Heart right ventricle (tissue), 16 donors: ENCODE results near the gene SRC. TPM values are rescaled to one million over a fixed set of nuclear protein-coding genes. Genes with fewer than 3 reads are reported as not detected.

ENCODE experiments used
- ATAC-seq, 8 donors: fragments of 200-7000 bp; cut with Tn5 transposase; one replicate each; pipeline ENCODE4 v1.9.1; 2020; ENCODE audit warnings: mild to moderate bottlenecking in 8 of 8, moderate library complexity in 8 of 8, moderate number of reproducible peaks in 1 of 8
- DNase-seq, 2 donors: peaks; one replicate each; pipeline ENCODE4 v3.0.0-alpha.2; 2020
- H3K27ac ChIP-seq, 10 donors: fragments of 200-600 bp; sonication (generic) in 2 of 10; one replicate each; pipeline versions ENCODE4 v1.5.0 to v1.8.0; 2020 to 2022; ENCODE audit warnings: mild to moderate bottlenecking in 3 of 10
- H3K27me3 ChIP-seq, 7 donors: fragments of 200-600 bp; one replicate each; pipeline ENCODE4 v1.8.0; 2021 to 2022; ENCODE audit warnings: mild to moderate bottlenecking in 2 of 7
- H3K36me3 ChIP-seq, 9 donors: fragments of 200-600 bp; sonication (generic) in 1 of 9; one replicate each; pipeline versions ENCODE4 v1.5.0 to v1.8.0; 2020 to 2022; ENCODE audit warnings: mild to moderate bottlenecking in 2 of 9
- H3K4me1 ChIP-seq, 9 donors: fragments of 200-600 bp; sonication (generic) in 1 of 9; one replicate each; pipeline versions ENCODE4 v1.5.0 to v1.8.0; 2020 to 2022; ENCODE audit warnings: mild to moderate bottlenecking in 4 of 9
- H3K4me3 ChIP-seq, 10 donors: fragments of 200-600 bp; sonication (generic) in 2 of 10; one replicate each; pipeline versions ENCODE4 v1.5.0 to v1.8.0; 2020 to 2022; ENCODE audit warnings: mild to moderate bottlenecking in 7 of 10, moderate library complexity in 2 of 10
- H3K9me3 ChIP-seq, 11 donors: fragments of 200-600 bp in 10 of 11; sonication (generic) in 2 of 11; one replicate each; pipeline versions ENCODE4 v1.5.0 to v1.8.0; 2013 to 2022; ENCODE audit warnings: mild to moderate bottlenecking in 2 of 11, control low read depth in 1 of 11, moderate library complexity in 1 of 11
- WGBS, 2 donors: extraction: QIAGEN DNeasy Blood & Tissue Kit; methylation state at CpG; one replicate each; pipeline ENCODE4 v1.1.7; 2013; ENCODE audit warnings: inconsistent platforms in 1 of 2; 5-methylcytosine and 5-hydroxymethylcytosine counted together
- intact Hi-C, 10 donors: fragments of 100-400 bp; cut with DNase I; formaldehyde crosslinking; loops; one replicate each; pipeline versions ENCODE4 v1.11.1 to v1.14.2; 2022
- polyA plus RNA-seq, 2 donors: library from polyadenylated mRNA; stranded (reverse); fragments of 200-250 nt; gene quantifications; one replicate each; pipeline ENCODE4 v1.2.3, GENCODE V29; 2013
- total RNA-seq, 10 donors: library from RNA; stranded (reverse); fragmentation: NEBNext Ultra II Directional in 3 of 10; extraction: Animal tissue kit (Norgen Biotek cat#: 25700) in 3 of 10; gene quantifications; one replicate each; pipeline versions ENCODE4 v1.2.1 to v1.2.4, GENCODE V29; 2021 to 2023
- TF ChIP-seq, protein P1 (sequence below), 9 donors: fragments of 200-600 bp; sonication (generic) in 2 of 9; IDR thresholded peaks; one replicate each; pipeline versions ENCODE4 v1.5.0 to v1.8.0; 2021 to 2022; ENCODE audit warnings: antibody characterized with exemption in 9 of 9, mild to moderate bottlenecking in 5 of 9, moderate library complexity in 1 of 9
- donor health status: Arrhythmogenic right ventricular cardiomyopathy.
- donor health status: ischemic (EF 13 %, LVEDD 7.1; RV severe dilation, severe dysfunction).
- donor health status: healthy with polysubstance abuse.
- donor health status: DM: no; HTN: yes; CAD: no.
- donor health status: DM: no; HTN: no; CAD: no.
- donor health status: ischemic (EF 25% LVEDD 6.9; RV normal size, moderate dysfunction).
- donor health status: ischemic (EF 25% LVEDD 5.7; RV mildly dilated, moderate dysfunction).
- donor health status: healthy.
- donor health status: DM: yes; HTN: yes; CAD: no.
- donor health status: Ischemic cardiomyopathy.
- donor health status: ischemic (EF 35%, LVEDD 5.7; RV mildly dilated, moderate dysfunction).
- donor health status: nonischemic (EF 11% LVEDD 7.7; RV severe dilation, severe dysfunction).
- donor health status: DM: yes; HTN: yes; CAD: no.
- donor health status: PGD.
- donor health status: ischemic (EF 29% LVEDD 5.4; RV normal size, mild dysfunction).
- donor health status: nonischemic (EF 23%, LVEDD 6.1; RV moderate dilation, normal function).

Gene SRC
- total and polyA plus RNA-seq, 12 donors = 1.9 to 10.8 (median 4.2) TPM

DNA sequence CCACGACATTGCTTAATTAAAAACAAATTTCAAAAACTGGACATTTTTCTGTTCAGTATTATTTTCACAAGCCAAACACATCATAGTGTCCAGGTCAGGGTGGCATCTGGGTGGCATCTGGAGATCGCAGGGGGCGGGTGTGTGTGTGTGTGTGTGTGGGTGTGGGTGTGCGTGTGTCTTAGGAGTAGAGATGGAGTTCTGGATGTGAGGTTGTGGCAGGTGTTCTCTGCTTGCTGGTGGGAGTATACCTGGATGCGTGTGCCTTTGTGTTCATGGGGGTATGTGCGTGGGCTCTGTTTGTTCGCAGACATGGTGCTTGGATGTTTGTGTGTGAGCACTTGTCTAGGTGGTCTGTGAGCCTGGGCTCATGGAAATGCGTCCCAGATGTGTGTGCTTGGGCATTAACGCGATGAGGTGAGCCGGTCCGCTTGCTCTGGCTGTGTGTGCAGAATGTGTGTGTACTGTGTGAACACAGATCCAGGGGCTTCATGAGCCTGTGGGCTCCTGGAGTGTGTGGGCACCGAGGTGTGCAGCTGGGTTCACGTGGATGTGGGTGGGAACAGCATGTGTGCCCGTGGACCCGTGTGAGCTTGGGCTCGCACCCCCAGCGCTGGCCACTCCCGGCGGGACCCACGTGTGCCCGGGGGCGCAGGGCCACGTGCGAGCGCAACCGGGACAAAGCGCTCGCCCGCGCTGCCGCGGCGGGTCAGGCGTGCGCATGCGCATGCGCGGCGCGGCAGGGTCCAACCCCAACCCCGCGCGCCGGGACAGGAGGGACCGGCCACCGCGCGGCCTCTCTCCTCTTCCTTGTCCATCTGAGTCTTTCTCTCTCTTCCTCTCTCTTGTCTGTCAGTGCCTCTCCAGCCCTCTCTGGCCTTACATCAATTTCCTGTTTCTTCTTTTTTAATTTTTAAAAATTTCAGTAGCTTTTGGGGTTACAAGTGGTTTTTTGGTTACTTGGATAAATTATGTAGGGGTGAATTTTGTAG lies 60.4 kb downstream of the SRC start:
- WGBS, 2 donors = 16% methylated on average over 49 of the region's 49 CpGs
- intact Hi-C loops = loop anchor here in 1 of 10 donors (5.0 kb wide), 1 partner anchor 121 kb away; the partner anchor contains the start of gene BLCAP
- peaks cover 2 to 25% (median 15%) of the 10 kb centered on the region in 9 donors for H3K4me1 ChIP-seq
- H3K27me3 ChIP-seq = peaks cover 0 to 45% (median 40%) of the 10 kb centered on the region in 7 donors
- TF ChIP-seq, protein P1, sequence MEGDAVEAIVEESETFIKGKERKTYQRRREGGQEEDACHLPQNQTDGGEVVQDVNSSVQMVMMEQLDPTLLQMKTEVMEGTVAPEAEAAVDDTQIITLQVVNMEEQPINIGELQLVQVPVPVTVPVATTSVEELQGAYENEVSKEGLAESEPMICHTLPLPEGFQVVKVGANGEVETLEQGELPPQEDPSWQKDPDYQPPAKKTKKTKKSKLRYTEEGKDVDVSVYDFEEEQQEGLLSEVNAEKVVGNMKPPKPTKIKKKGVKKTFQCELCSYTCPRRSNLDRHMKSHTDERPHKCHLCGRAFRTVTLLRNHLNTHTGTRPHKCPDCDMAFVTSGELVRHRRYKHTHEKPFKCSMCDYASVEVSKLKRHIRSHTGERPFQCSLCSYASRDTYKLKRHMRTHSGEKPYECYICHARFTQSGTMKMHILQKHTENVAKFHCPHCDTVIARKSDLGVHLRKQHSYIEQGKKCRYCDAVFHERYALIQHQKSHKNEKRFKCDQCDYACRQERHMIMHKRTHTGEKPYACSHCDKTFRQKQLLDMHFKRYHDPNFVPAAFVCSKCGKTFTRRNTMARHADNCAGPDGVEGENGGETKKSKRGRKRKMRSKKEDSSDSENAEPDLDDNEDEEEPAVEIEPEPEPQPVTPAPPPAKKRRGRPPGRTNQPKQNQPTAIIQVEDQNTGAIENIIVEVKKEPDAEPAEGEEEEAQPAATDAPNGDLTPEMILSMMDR (IDR thresholded peaks at IDR 0.05) = no peak
- ATAC-seq = peak in 6 of 8 donors; percentile 53 to 73 (median 64)
- peak overlapping the region in 9 of 10 donors; percentile 21 to 44 (median 33) for H3K4me3 ChIP-seq
- no peaks in the 10 kb centered on the region for H3K9me3 ChIP-seq
- peaks cover 0 to 21% (median 0%) of the 10 kb centered on the region in 9 donors for H3K36me3 ChIP-seq
- peak in 1 of 2 donors; percentile 52 for DNase-seq
- no peak overlapping the region for H3K27ac ChIP-seq

DNA sequence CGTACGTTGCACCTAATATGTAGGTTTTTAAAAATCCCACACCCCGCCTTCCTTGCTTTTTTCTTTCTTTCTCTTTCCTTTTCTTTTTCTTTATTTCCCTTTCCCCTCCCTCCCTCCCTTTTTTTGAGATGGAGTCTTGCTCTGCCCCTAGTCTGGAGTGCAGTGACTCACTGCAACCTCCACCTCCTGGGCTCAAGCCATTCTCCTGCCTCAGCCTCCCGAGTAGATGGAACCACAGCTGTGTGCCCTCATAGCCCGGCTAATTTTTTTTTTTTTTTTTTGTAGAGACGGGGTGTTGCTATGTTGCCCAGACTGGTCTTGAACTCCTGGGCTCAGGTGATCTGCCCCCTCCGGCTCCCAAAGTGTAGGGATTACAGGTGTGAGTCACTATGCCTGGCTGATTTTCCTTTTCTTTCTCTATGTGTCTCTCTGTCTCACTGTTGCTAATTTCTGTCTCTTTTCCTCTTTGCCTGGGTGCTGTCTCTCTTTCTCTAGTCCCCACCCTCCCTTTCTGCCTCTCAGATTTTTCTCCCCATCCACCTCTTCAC lies 61.2 kb downstream of the SRC start:
- H3K4me3 ChIP-seq = peak overlapping the region in 6 of 10 donors; percentile 31 to 44 (median 36)
- intact Hi-C loops = loop anchor here in 1 of 10 donors (5.0 kb wide), 1 partner anchor 120 kb away; the partner anchor contains the start of gene BLCAP
- no peak overlapping the region for H3K27ac ChIP-seq
- TF ChIP-seq, protein P1 (IDR thresholded peaks at IDR 0.05) = no peak
- 53 to 56% methylated on average over 7 of the region's 7 CpGs for WGBS, 2 donors
- peaks cover 0 to 14% (median 0%) of the 10 kb centered on the region in 9 donors for H3K36me3 ChIP-seq
- DNase-seq = no peak
- peak in 1 of 8 donors; percentile 9 for ATAC-seq
- peaks cover 2 to 28% (median 16%) of the 10 kb centered on the region in 9 donors for H3K4me1 ChIP-seq
- peaks cover 0 to 49% (median 41%) of the 10 kb centered on the region in 7 donors for H3K27me3 ChIP-seq
- H3K9me3 ChIP-seq = no peaks in the 10 kb centered on the region

DNA sequence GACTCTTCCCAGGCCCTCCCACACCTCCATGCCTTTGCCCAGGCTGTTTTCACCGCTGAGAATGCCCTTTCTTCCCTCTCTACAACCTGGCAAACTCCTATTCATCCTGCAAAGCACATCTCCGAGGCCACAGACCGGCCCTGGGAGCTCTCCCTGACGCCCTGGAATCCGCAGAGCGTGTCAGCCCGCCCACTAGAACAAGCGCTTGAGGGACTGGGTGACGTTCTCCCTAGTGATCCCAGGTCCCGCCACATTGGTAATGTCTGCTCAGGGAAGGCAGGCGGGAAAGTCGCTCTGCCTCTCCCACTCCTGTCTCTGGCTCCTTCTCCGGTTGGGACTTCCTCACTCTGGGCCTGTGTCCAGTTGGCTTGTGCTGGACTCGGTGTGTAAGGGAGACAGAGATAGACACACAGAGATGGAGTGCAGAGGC lies 61.6 kb downstream of the SRC start:
- Histone ChIP-seq H3K4me1 (peaks cover 2 to 33% (median 16%) of the 10 kb centered on the region in 9 donors), H3K27me3 (peaks cover 0 to 51% (median 41%) of the 10 kb centered on the region in 7 donors), H3K9me3 (no peaks in the 10 kb centered on the region), H3K4me3 (no peak overlapping the region), H3K27ac (no peak overlapping the region), H3K36me3 (peaks cover 0 to 11% (median 0%) of the 10 kb centered on the region in 9 donors)
- intact Hi-C loops = loop anchor here in 1 of 10 donors (5.0 kb wide), 1 partner anchor 120 kb away; the partner anchor contains the start of gene BLCAP
- DNase-seq (peak in 1 of 2 donors; percentile 57), ATAC-seq (peak in 7 of 8 donors; percentile 23 to 75 (median 65))
- TF ChIP-seq, protein P1 (IDR thresholded peaks at IDR 0.05) = no peak
- 30 to 31% methylated on average over 14 of the region's 14 CpGs for WGBS, 2 donors
